HepG2 (cell line): ENCODE measurements around the gene CSNK1D. TPM values are rescaled to one million over a fixed set of nuclear protein-coding genes. Genes with fewer than 3 reads are reported as not detected.

Experiments used
- BCLAF1 ChIP-seq: fragments of 450-650 bp; IDR thresholded peaks from 2 replicates; pipeline ENCODE4 v1.6.1; 2017; ENCODE audit warnings: mild to moderate bottlenecking
- CEBPB ChIP-seq: IDR thresholded peaks from 2 replicates; pipeline ENCODE4 v1.6.1; 2011; ENCODE audit warnings: low read depth, low read length, improper control_type of control experiment, borderline replicate concordance
- FOSL2 ChIP-seq: sonication (generic); formaldehyde crosslinking; IDR thresholded peaks from 2 replicates; pipeline ENCODE4 v1.4.0; 2020; ENCODE audit warnings: missing genetic modification reagents
- MIER2 ChIP-seq: IDR thresholded peaks from 2 replicates; pipeline ENCODE4 v1.6.1; 2016; ENCODE audit warnings: missing biosample characterization, missing genetic modification reagents
- SALL1 ChIP-seq: sonication (generic); formaldehyde crosslinking; IDR thresholded peaks from 2 replicates; pipeline ENCODE4 v1.8.0; 2022; ENCODE audit warnings: mild to moderate bottlenecking, missing genetic modification reagents
- ZNF234 ChIP-seq: sonication (generic); formaldehyde crosslinking; conservative IDR thresholded peaks from 2 replicates; pipeline ENCODE4 v1.5.1; 2020; ENCODE audit warnings: mild to moderate bottlenecking, missing genetic modification reagents
- ZNF264 ChIP-seq: sonication (generic); formaldehyde crosslinking; IDR thresholded peaks from 2 replicates; pipeline ENCODE4 v1.4.0; 2020; ENCODE audit warnings: missing genetic modification reagents
- ZNF710 ChIP-seq: sonication (generic); formaldehyde crosslinking; IDR thresholded peaks from 2 replicates; pipeline ENCODE4 v1.5.0; 2020; ENCODE audit warnings: mild to moderate bottlenecking, missing genetic modification reagents, borderline replicate concordance
- ZNF841 ChIP-seq: sonication (generic); formaldehyde crosslinking; IDR thresholded peaks from 2 replicates; pipeline ENCODE4 v1.8.1; 2023; ENCODE audit warnings: missing genetic modification reagents, borderline replicate concordance
- polyA plus RNA-seq, 8 experiments: library from polyadenylated mRNA; depleted of rRNA in 3 of 8; stranded (reverse) in 7 of 8; unstranded in 1 of 8; fragments of >200 nt; fragmentation: Illumina TruSeq in 4 of 8; extraction: Trizol in 4 of 8; gene quantifications; 2 replicates each; pipeline versions ENCODE4 v1.2.1 to v1.2.3, GENCODE V29; 2011 to 2016; ENCODE audit warnings: low read depth in 4 of 8, missing spikeins in 1 of 8, mixed read lengths in 1 of 8; ENCODE audit not compliant: insufficient read depth in 1 of 8
- total RNA-seq, 5 experiments: library from RNA; depleted of rRNA; stranded (reverse); fragments of >200 nt; fragmentation: Illumina TruSeq; extraction: Trizol; gene quantifications; 2 replicates each; pipeline ENCODE4 v1.2.3, GENCODE V29; 2016; ENCODE audit warnings: low read depth in 1 of 5
- TF ChIP-seq, protein P1 (sequence below), 2 experiments: sonication (generic) in 1 of 2; formaldehyde crosslinking in 1 of 2; IDR thresholded peaks; 2 replicates each; pipeline versions ENCODE4 v1.6.1 to v1.9.0; 2014 to 2022; ENCODE audit warnings: antibody characterized with exemption in 1 of 2, borderline replicate concordance in 1 of 2, inconsistent platforms in 1 of 2, low read depth in 1 of 2, missing genetic modification reagents in 1 of 2
- TF ChIP-seq, protein P2 (sequence below): IDR thresholded peaks from 2 replicates; pipeline ENCODE4 v1.6.1; 2016; ENCODE audit warnings: missing compliant biosample characterization, missing genetic modification reagents, borderline replicate concordance
- TF ChIP-seq, protein P3 (sequence below): sonication (generic); formaldehyde crosslinking; IDR thresholded peaks from 2 replicates; pipeline ENCODE4 v1.4.0; 2020; ENCODE audit warnings: missing genetic modification reagents, borderline replicate concordance
- TF ChIP-seq, protein P4 (sequence below): sonication (generic); formaldehyde crosslinking; IDR thresholded peaks from 2 replicates; pipeline ENCODE4 v1.5.1; 2020; ENCODE audit warnings: missing genetic modification reagents, mild to moderate bottlenecking, borderline replicate concordance

Gene CSNK1D
- total and polyA plus RNA-seq, 2 of the 13 experiments (the other 11 are each of a cell fraction or from before 2014, with no cell fraction given): 31.5 to 128 TPM

DNA sequence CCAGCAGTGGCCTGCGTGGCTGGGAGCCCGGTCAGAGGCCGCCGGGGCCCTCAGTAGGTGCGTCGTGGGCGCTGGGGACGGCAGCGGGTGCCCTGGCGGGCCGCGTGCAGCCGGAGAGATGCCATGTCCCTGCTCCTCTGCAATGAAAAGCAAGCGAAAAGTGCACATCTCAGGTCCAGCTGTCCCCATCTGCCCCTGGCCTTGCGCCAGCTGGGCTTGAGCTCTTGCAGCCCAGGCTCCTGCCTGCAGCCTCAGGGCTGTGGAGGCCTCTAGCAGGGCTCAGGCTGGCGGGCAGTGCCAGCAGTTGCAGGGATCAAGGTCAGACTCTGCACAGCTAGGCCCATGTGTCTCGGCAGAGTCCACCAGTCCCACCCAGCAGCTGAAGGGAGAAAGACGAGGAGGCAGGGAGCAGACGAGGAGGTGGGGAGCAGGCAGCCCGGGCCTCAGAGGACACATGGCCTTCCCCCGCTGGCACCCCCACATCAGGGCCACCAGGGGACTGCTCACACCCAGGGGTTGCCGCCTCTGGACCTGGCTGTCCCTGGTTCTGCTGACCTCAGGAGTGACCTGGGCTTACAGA is 33.5 kb downstream of the CSNK1D start (continued):
- TF ChIP-seq, protein P1, sequence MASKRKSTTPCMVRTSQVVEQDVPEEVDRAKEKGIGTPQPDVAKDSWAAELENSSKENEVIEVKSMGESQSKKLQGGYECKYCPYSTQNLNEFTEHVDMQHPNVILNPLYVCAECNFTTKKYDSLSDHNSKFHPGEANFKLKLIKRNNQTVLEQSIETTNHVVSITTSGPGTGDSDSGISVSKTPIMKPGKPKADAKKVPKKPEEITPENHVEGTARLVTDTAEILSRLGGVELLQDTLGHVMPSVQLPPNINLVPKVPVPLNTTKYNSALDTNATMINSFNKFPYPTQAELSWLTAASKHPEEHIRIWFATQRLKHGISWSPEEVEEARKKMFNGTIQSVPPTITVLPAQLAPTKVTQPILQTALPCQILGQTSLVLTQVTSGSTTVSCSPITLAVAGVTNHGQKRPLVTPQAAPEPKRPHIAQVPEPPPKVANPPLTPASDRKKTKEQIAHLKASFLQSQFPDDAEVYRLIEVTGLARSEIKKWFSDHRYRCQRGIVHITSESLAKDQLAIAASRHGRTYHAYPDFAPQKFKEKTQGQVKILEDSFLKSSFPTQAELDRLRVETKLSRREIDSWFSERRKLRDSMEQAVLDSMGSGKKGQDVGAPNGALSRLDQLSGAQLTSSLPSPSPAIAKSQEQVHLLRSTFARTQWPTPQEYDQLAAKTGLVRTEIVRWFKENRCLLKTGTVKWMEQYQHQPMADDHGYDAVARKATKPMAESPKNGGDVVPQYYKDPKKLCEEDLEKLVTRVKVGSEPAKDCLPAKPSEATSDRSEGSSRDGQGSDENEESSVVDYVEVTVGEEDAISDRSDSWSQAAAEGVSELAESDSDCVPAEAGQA (IDR thresholded peaks at IDR 0.05; ENCODE audit: low read depth): no peak; the same call in 1 of the 2 replicates
- TF ChIP-seq, protein P1 (CRISPR knock-in tag; IDR thresholded peaks at IDR 0.05; ENCODE audit: borderline replicate concordance): no peak
- TF ChIP-seq FOSL2 (CRISPR knock-in tag) (no peak), ZNF234 (CRISPR knock-in tag) (0 out of 2 replicates have a peak, but pooled peaks have one; percentile 23), MIER2 (CRISPR knock-in tag) (no peak), ZNF264 (no peak), CEBPB (no peak), ZNF841 (no peak), SALL1 (peak; percentile 87), ZNF710 (CRISPR knock-in tag) (no peak; the same call in 1 of the 2 replicates), BCLAF1 (no peak)
- TF ChIP-seq, protein P2, sequence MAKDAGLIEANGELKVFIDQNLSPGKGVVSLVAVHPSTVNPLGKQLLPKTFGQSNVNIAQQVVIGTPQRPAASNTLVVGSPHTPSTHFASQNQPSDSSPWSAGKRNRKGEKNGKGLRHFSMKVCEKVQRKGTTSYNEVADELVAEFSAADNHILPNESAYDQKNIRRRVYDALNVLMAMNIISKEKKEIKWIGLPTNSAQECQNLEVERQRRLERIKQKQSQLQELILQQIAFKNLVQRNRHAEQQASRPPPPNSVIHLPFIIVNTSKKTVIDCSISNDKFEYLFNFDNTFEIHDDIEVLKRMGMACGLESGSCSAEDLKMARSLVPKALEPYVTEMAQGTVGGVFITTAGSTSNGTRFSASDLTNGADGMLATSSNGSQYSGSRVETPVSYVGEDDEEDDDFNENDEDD: peak; percentile 31; the same call in 1 of the 2 replicates
- TF ChIP-seq, protein P3, sequence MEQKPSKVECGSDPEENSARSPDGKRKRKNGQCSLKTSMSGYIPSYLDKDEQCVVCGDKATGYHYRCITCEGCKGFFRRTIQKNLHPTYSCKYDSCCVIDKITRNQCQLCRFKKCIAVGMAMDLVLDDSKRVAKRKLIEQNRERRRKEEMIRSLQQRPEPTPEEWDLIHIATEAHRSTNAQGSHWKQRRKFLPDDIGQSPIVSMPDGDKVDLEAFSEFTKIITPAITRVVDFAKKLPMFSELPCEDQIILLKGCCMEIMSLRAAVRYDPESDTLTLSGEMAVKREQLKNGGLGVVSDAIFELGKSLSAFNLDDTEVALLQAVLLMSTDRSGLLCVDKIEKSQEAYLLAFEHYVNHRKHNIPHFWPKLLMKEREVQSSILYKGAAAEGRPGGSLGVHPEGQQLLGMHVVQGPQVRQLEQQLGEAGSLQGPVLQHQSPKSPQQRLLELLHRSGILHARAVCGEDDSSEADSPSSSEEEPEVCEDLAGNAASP: peak; percentile 95
- TF ChIP-seq, protein P4, sequence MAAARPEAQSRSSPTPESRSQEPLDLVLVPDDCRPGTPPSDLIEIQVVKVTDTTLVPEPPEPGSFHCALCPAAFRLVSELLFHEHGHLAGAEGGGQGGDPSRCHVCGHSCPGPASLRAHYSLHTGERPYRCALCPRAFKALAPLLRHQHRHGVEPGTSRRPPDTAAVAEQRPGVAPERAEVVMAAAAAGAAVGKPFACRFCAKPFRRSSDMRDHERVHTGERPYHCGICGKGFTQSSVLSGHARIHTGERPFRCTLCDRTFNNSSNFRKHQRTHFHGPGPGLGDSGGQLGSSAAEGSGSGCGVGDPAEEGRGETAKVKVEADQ (CRISPR knock-in tag): no peak
